Activated naive CD8-positive, alpha-beta T cell treated with anti-CD3 and anti-CD28 coated beads, Interleukin-2, amount 50 U/mL, for 24 hours (primary cell): ENCODE measurements around the gene GALNT9.

Experiments
- ATAC-seq: fragments of 150-1000 bp; cut with Tn5 transposase; one replicate; pipeline ENCODE4 v1.10.0; 2021
- DNase-seq: peaks from one replicate; pipeline ENCODE4 v3.0.0; 2021
- H3K27ac Mint-ChIP-seq: one replicate; pipeline ENCODE4 v1.8.0; 2021; ENCODE audit warnings: mild to moderate bottlenecking, mixed read lengths
- H3K27me3 Mint-ChIP-seq: one replicate; pipeline ENCODE4 v1.8.0; 2021; ENCODE audit warnings: mixed read lengths
- H3K36me3 Mint-ChIP-seq: one replicate; pipeline ENCODE4 v1.8.0; 2021; ENCODE audit warnings: low read depth, mixed read lengths
- H3K4me1 Mint-ChIP-seq: one replicate; pipeline ENCODE4 v1.8.0; 2021; ENCODE audit warnings: mixed read lengths
- H3K4me3 Mint-ChIP-seq: one replicate; pipeline ENCODE4 v1.8.0; 2021; ENCODE audit warnings: mild to moderate bottlenecking, moderate library complexity, mixed read lengths
- H3K9me3 Mint-ChIP-seq: one replicate; pipeline ENCODE4 v1.8.0; 2021; ENCODE audit warnings: mixed read lengths

Gene GALNT9

DNA sequence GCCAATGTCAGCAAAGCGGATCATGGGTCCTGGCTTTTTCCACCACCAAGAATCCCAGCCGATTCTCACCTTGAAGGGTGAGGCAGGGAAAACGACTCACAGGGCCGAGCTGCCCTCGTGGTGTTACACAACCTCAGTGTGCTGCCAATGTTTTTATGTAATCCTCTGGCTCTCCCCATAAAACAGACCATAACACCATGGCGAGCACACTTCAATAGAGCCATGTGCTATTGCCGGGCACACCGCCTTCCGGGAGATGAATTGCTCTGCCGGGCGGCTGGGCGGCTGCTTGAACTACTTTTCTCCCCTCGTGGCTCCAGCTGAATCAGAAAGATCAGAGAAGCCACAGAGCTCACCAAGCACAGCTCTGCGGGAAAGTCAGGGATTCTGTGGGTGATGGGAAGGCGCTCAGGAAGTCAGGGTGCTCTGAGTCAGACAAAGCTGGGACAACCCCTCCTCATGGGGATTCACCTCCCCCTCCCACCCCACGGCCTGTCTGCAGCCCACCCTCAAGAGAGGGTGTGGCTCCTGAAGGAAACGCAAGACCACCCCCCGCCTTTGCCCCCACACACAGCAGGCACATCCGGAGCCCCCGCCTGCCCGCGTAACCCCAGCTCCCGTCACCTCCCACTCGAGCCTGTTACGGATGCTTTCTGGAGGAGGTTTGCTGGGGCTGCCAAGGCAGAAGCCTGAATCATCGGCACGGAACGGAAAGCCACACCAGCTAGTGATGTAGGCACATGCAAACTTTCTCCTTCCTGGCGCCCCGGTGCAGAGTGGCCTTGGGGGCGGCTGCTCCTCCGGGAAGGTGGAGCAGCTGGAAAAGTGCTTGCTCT, 1.8 kb downstream of the GALNT9 start:
- H3K4me1 Mint-ChIP-seq: peaks cover 35% of the 10 kb centered on the region
- peaks cover 3% of the 10 kb centered on the region for H3K9me3 Mint-ChIP-seq
- DNase-seq: peak; percentile 72
- H3K4me3 Mint-ChIP-seq: no peak overlapping the region
- H3K27ac Mint-ChIP-seq: peak overlapping the region; percentile 70
- ATAC-seq: peak; percentile 88
- H3K27me3 Mint-ChIP-seq: peaks cover 51% of the 10 kb centered on the region
- H3K36me3 Mint-ChIP-seq: no peaks in the 10 kb centered on the region

DNA sequence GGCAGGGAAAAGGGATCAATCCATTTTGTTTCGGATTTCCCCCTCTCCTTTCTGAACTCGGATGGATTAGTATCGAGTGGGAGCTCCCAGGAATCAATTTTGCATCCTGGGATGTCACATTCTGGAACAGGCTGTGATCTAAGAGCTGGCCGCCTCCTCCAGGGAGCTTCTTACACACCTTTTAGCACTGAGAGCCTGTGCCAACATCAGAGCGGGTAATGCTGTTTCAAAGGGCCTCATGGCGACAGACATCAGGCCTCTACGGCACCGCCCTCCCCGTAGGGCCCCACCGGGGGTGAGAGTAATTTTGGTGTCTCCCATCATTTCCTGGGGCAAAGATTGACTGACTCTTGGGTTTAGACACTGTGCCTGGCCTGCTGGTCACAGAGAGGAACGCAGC, 2.7 kb downstream of the GALNT9 start:
- no peaks in the 10 kb centered on the region for H3K36me3 Mint-ChIP-seq
- peak overlapping the region; percentile 76 for H3K27ac Mint-ChIP-seq
- peaks cover 3% of the 10 kb centered on the region for H3K9me3 Mint-ChIP-seq
- no peak for ATAC-seq
- H3K4me1 Mint-ChIP-seq: peaks cover 35% of the 10 kb centered on the region
- H3K4me3 Mint-ChIP-seq: peak overlapping the region; percentile 54
- DNase-seq: no peak
- H3K27me3 Mint-ChIP-seq: peaks cover 47% of the 10 kb centered on the region

DNA sequence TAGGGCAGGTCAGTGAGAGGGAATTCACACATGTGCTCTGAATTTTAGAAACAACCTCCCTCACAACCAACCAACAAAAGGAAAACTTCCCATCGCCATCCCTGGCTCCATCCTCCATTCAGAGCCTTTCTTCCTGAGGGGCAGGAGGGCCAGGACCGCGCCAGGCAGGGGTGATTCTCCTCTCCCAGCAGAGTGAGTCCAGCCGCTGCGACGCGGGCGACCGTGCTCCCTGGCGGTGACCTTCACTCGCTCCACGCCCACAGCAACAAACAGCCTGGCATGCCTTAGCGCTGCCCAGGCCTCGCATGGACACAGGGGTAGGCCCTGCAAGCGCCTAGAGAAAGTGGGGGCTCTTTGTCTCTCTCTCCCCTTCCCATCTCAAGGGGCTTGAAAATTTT, 3.7 kb downstream of the GALNT9 start:
- H3K27me3 Mint-ChIP-seq: peaks cover 43% of the 10 kb centered on the region
- ATAC-seq (no peak), DNase-seq (no peak)
- H3K4me3 Mint-ChIP-seq: no peak overlapping the region
- H3K27ac Mint-ChIP-seq: no peak overlapping the region
- H3K36me3 Mint-ChIP-seq: no peaks in the 10 kb centered on the region
- H3K4me1 Mint-ChIP-seq: peaks cover 35% of the 10 kb centered on the region
- H3K9me3 Mint-ChIP-seq: peaks cover 3% of the 10 kb centered on the region

DNA sequence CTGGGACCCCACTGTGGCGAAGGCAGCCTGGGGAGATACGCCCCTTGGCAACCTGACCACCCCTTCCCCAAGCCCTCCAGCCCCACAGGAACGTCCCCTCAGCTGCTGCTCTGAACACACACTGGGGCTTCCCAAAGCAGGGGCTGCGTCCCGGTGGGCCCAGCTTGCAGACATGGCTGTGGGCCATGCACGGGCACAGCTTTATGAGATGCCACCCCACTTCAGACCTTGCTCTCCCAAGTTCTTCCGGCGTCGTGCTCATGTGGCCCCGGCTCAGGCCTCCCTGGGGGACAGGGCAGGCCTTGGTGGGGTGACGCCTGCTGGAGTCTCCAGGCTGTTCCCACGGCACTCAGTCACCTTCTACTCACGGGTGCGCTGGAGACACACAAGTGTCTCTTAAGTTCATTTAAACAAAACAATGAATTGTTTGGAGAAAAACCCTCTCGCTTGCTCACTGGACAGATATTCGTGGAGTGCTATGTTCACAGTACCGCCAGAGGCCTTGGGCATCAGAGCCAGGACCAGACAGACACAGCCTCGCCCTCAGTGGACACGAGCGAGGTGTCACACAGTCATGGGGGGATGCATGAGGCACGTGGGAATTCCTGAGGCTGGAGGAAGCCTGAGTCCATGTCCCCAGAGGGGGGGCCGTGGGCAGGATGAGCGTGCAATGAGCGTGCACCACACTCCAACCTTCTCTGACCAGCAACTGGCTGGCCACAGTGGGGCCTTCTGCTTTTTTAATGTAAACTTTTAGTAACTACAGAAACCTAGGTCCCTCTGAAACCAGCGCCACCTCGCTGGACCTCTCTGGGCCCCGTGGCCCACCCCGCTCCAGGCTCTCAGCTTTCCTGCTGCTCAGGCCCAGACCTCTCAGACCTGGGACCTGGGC, 4.3 kb downstream of the GALNT9 start:
- H3K27ac Mint-ChIP-seq: no peak overlapping the region
- no peak for DNase-seq
- no peak overlapping the region for H3K4me3 Mint-ChIP-seq
- ATAC-seq: no peak
- H3K36me3 Mint-ChIP-seq: no peaks in the 10 kb centered on the region
- H3K4me1 Mint-ChIP-seq: peaks cover 33% of the 10 kb centered on the region
- no peaks in the 10 kb centered on the region for H3K9me3 Mint-ChIP-seq
- H3K27me3 Mint-ChIP-seq: peaks cover 36% of the 10 kb centered on the region

DNA sequence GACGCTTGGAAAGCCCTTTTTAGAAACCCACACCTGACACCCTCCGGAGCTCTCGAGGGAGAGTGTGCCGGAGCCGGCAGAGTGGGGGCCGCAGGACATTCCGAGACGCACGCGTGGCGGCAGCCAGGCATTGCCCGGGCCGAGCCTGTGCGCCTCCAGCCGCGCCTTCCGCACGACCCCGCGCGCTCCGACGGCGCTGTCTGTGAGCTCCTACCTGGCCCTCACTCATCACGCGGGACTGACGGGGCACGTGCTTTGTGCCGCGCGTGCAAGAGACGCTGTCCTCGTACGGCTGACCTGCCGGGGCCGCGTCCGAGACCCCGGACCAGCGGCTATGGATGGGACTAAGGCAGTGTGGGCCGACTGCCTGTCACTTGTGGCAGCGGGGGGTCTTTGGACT, 5.2 kb downstream of the GALNT9 start:
- no peak for ATAC-seq
- DNase-seq: no peak
- peaks cover 33% of the 10 kb centered on the region for H3K4me1 Mint-ChIP-seq
- H3K36me3 Mint-ChIP-seq: no peaks in the 10 kb centered on the region
- H3K27me3 Mint-ChIP-seq: peaks cover 36% of the 10 kb centered on the region
- no peaks in the 10 kb centered on the region for H3K9me3 Mint-ChIP-seq
- no peak overlapping the region for H3K27ac Mint-ChIP-seq
- no peak overlapping the region for H3K4me3 Mint-ChIP-seq

DNA sequence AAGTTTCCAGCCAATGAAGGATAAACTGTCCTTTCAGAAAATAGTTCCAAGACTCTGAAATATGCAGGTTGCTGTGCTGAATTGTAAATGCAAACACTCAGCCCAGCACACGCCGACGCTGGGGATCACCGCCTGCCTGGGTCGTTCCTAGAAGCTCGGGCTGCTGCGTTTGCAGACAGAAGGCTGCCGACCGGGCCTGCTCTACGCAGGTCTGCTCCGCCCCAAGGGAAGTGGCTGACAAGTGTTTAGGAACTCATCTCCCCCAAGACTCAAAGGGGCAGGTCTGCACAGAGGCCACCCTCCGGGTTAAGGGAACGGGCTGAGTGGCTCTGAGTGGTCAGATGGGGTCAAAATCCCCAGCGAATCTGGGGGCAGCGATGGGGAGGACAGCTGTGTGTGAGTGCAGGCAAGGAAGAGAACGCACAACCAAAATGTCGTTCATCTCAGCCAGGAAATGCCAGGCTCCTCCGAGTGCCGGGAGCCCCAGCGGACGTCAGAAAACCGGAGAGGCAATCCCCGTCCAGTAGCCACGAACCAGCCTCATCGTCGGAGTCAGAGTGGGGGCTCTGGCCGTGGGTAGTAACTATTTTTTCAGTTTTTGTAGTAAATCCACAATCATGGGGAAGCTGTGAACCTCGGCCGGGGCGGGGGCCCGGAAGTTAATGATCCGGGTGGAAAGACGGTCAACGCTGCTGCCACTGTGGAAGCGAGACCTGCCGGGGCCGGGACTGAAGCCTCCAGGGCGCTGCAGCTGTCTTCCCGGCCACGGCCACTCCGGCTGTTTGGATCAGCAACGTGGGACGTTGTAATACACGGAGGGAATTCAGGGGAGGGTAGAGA, 6.0 kb downstream of the GALNT9 start:
- H3K36me3 Mint-ChIP-seq: no peaks in the 10 kb centered on the region
- no peak overlapping the region for H3K27ac Mint-ChIP-seq
- peaks cover 30% of the 10 kb centered on the region for H3K4me1 Mint-ChIP-seq
- DNase-seq (peak; percentile 8), ATAC-seq (no peak)
- H3K27me3 Mint-ChIP-seq: peaks cover 33% of the 10 kb centered on the region
- no peaks in the 10 kb centered on the region for H3K9me3 Mint-ChIP-seq
- peak overlapping the region; percentile 36 for H3K4me3 Mint-ChIP-seq

DNA sequence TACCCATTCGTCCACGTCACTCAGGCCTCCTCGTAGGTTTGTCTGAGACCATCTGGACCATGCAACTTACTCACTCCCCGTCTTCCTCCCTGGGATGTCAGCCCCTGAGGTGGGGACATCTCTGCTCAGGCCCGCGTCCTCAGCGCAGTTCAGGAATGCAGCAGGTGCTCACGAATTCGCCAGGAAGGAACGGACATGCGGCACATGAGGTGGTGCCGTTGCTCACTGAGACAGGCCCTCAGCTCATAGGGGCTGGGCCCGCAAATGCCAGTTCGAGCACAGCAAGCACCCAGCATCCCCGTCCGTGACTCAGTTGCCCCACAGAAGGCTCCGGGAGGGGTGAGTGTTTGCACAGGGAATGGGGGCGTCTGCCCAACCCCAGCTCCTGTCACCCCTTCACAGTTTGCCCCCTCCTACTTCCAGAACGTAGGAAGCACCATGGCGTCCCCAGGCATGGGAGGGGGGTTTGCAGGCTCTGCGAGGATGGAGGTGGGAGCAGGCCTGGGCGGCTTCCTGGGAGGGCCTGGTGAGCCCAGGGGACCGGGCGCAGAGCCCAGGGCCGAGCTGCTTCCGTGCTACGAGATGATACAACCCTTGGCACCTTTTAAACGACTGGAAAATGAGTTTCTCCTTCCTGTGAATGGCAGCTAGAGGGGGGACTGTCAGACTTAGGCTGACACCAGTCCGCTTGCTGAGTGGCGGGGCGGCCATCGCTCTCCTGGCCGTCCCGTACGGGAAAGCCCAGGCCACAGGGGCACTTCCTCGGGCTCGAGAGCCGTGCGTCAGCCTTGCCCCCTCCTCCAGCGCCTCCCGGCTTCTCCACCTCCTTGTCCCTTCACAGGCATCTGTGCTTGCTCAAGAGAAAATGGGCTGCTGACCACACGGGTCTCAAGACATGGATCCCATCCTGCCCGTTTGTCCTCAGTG, 6.9 kb downstream of the GALNT9 start:
- ATAC-seq (no peak), DNase-seq (no peak)
- Mint-ChIP-seq H3K27me3 (peaks cover 29% of the 10 kb centered on the region), H3K27ac (no peak overlapping the region), H3K4me3 (no peak overlapping the region), H3K4me1 (peaks cover 21% of the 10 kb centered on the region), H3K9me3 (no peaks in the 10 kb centered on the region), H3K36me3 (no peaks in the 10 kb centered on the region)

DNA sequence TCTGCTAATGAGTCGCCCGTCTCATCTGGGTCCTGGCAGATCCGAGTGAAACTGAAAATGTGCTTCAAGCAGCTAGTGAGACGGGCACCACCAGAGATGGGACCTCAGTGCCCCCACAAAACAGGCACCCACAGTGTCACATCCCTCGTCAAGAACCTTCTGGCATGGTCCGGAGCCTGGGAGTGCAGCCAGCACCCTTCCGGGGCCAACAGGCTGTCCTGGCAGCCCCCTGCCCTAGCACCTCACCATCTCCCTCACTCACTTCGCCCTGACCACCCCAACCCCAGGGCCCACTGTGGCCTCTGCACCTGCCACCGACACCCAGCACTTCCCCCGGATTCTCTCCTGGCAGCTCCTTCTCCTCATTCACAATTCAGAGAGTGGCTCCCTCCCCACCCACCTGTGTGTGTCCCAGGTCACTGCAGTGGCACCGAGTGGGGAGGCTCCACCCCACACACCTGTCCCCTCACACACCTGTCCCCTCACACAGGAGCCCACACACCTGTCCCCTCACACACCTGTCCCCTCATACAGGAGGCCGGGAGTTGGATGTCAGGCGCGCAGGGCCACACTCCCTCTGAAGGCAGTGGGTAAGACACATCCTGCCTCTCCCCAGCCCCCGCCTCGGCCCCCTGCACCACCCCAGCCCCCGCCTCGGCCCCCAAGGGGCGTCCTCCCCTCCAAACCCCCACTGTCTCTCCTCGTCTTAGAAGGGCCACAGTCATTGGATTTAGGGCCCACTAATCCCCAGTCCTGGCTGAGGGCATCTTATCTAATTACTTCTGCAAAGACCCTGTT, 7.9 kb downstream of the GALNT9 start:
- ATAC-seq: no peak
- DNase-seq: no peak
- Mint-ChIP-seq H3K36me3 (no peaks in the 10 kb centered on the region), H3K4me3 (no peak overlapping the region), H3K27ac (no peak overlapping the region), H3K27me3 (peaks cover 24% of the 10 kb centered on the region), H3K4me1 (peaks cover 13% of the 10 kb centered on the region), H3K9me3 (no peaks in the 10 kb centered on the region)

DNA sequence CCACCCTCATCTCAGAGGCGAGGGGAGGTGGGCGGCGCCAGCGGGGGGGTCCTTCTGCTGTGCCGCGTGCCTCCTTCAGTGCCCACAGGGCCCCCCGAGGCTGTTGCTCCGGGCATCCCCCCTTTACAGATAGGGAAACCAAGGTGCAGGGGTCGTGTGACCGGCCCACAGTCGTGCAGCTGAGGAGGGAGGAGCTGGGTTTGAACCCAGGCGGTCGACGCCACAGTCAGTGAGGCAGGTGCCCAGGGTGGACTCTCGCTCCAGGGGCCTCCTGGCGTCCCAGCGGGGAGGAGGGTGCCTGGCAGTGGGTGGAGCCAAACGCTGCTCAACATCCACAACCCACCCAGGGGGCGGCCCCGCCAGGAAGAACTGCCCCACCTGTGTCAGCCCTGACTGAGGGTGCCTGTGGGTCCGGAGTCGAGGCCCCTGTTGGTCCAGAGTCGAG, 8.6 kb downstream of the GALNT9 start:
- no peaks in the 10 kb centered on the region for H3K36me3 Mint-ChIP-seq
- H3K27ac Mint-ChIP-seq: no peak overlapping the region
- H3K27me3 Mint-ChIP-seq: peaks cover 20% of the 10 kb centered on the region
- ATAC-seq: no peak
- no peaks in the 10 kb centered on the region for H3K9me3 Mint-ChIP-seq
- peaks cover 8% of the 10 kb centered on the region for H3K4me1 Mint-ChIP-seq
- no peak overlapping the region for H3K4me3 Mint-ChIP-seq
- DNase-seq: no peak

DNA sequence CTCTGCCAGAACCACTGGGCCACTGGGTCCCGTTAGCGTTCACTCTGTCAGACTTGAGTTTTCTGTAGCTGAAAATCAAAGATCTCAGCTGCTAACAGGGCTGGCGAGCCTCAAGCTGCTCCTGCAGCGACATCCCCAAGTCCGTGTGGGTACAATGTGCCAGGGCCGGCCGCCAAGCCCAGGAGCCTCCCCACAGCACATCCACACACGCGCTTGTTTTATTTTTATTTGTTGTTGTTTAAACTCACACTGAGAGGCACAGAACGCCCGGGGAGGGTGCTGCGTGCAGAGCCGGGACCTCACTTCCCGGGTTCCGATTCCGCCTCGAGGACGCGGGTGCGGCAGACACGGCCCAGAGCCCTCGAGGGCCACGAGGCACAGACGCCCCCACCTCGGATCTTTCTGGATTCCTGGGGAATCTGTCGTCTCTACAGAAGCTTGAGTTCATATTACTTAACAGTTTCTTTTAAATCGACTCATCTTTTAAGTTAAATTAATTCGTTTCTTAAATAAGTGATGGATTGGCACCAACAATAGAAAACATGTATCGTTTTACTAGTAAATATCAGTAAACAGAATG, 9.3 kb downstream of the GALNT9 start:
- Mint-ChIP-seq H3K9me3 (no peaks in the 10 kb centered on the region), H3K27ac (no peak overlapping the region)
- DNase-seq: no peak

DNA sequence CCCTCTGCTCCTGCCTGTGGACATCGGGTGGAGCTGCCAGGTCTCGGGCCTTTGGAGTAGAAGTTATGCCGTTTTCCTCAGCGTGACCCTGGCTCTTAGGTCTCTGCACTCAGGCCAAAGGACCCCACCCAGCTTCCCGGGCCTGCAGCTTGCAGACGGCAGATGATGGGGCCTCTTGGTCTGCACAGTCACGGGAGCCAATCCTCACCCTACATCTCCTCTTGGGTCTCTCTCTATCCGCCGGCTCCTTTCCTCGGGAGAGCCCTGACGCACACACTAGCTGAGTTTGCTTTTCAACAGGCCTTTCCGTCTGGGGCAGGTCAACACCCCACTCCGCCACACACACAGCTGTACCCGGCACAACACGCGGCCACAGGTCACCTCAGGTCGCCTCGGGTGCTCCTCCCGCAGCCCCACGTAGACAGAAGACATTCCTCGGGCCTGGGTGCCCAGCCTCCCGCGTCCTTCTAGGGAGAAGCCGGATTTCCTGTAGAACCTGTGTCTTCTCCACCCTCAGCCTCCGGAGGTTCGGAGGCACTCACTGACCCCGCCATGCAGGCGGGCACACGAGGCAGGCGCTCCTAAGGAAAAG, 9.9 kb downstream of the GALNT9 start:
- Mint-ChIP-seq H3K4me3 (no peak overlapping the region), H3K4me1 (peaks cover 8% of the 10 kb centered on the region), H3K9me3 (no peaks in the 10 kb centered on the region), H3K27ac (no peak overlapping the region), H3K36me3 (no peaks in the 10 kb centered on the region), H3K27me3 (peaks cover 18% of the 10 kb centered on the region)
- DNase-seq: no peak
- ATAC-seq: no peak

More for the DNA sequence above, 9.3 kb downstream of the GALNT9 start:
- no peak for ATAC-seq
- Mint-ChIP-seq H3K36me3 (no peaks in the 10 kb centered on the region), H3K4me1 (peaks cover 8% of the 10 kb centered on the region), H3K27me3 (peaks cover 18% of the 10 kb centered on the region), H3K4me3 (no peak overlapping the region)

DNA sequence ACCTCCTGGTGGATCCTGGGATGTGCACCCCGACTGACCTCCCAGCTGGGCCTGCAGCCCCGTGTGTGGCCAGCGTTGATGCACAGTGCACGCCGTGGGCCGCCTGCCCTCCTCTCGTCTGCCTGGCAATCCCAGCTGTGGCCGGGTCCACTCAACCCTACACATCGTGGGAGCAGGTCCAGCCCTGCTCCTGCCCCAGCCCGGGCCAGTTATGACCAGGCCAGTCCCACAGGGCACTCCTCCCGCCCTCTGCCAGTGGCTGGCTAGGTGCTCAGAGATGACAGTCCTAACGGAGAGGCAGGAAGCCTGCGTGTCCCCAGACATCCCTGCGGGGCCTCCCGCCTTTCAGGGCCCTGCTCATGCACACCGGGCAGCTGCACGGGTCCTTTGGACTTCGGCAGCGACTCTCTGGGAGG, 10.8 kb downstream of the GALNT9 start:
- no peak for ATAC-seq
- H3K4me1 Mint-ChIP-seq: peaks cover 8% of the 10 kb centered on the region
- H3K27me3 Mint-ChIP-seq: peaks cover 19% of the 10 kb centered on the region
- DNase-seq: no peak
- H3K4me3 Mint-ChIP-seq: no peak overlapping the region
- no peaks in the 10 kb centered on the region for H3K36me3 Mint-ChIP-seq
- H3K27ac Mint-ChIP-seq: no peak overlapping the region
- H3K9me3 Mint-ChIP-seq: peaks cover 4% of the 10 kb centered on the region
